NCI-H526 (cell line): ENCODE data around the gene DHX58.

Experiments used
- DNase-seq, 2 experiments: peaks; one replicate each; lab custom pipeline; 2025; lab: John Stamatoyannopoulos, UW

Gene DHX58

GRCh38 chr17:42053731-42054500 is 58.6 kb downstream of the DHX58 start:
- no peak for DNase-seq

GRCh38 chr17:42052346-42052877 is 60.1 kb downstream of the DHX58 start:
- DNase-seq = no peak

GRCh38 chr17:42051645-42052044 is 60.9 kb downstream of the DHX58 start:
- DNase-seq = no peak
